ENCODE measurements around the gene FBXO8.
"Not testable (repeated sequence)": the region's sequence is repeated elsewhere in the genome, so short reads cannot be mapped to it uniquely, and the experiment has no call there.

The FBXO8 gene, protein sequence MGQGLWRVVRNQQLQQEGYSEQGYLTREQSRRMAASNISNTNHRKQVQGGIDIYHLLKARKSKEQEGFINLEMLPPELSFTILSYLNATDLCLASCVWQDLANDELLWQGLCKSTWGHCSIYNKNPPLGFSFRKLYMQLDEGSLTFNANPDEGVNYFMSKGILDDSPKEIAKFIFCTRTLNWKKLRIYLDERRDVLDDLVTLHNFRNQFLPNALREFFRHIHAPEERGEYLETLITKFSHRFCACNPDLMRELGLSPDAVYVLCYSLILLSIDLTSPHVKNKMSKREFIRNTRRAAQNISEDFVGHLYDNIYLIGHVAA
- total RNA-seq: 11.3 to 25.2 (median 17.5) reads per million in 18 experiments

DNA sequence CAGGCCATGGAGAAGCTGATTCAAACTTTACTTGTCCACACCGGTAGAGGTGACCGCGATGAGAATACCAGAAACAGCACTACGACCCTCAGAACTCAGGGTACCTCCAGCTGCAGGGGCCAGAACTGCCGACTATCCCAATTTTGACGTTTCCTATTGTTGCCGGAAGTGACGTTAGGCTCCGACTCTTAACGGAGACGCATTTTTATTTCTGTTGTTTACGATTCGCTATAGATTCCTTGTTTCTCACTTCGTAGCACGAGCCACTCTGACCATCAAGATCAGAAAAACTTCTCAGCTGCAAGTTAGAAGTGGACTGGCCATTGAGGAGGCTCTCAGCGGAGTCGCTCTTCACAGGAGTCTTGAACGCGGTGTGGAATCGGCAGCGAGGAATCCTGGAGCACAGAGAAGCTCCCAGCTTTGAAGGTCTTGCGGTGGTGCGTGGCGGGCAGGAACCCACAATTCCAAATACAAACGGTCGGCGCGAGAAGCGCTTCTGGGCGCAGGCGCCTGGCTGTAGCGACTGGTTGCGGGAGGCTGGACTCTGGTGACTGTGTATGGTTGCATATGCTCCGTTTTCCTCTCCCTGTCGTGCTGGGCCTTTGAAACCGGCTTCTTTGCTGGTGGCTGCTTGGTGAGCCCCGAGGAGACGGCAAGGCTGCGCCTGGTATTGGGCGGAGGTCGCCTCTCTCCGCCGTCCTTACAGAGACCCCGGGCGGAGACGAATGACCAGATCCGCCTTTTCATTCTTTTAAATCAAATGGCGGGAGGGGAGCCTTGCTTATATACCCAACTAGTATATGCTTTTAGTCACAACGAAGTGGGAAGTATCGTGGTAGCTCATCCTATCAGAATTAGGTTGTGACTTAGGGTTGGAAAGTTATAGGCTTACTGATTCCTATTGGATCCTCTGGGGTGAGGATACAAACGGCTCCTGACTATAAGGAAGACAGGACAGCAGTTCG lies at the start of gene FBXO8, which contains the start of gene CEP44:
Gene FBXO8 (minus strand): TSS at position 161 of the 965 bp plus-strand sequence. CDS start 20,575 bp downstream, outside the sequence.
Gene CEP44 (plus strand): TSS at position 405 of the 965 bp plus-strand sequence. CDS start 15,211 bp downstream, outside the sequence.
- peak; percentile 71 to 75 for DNase-seq

DNA sequence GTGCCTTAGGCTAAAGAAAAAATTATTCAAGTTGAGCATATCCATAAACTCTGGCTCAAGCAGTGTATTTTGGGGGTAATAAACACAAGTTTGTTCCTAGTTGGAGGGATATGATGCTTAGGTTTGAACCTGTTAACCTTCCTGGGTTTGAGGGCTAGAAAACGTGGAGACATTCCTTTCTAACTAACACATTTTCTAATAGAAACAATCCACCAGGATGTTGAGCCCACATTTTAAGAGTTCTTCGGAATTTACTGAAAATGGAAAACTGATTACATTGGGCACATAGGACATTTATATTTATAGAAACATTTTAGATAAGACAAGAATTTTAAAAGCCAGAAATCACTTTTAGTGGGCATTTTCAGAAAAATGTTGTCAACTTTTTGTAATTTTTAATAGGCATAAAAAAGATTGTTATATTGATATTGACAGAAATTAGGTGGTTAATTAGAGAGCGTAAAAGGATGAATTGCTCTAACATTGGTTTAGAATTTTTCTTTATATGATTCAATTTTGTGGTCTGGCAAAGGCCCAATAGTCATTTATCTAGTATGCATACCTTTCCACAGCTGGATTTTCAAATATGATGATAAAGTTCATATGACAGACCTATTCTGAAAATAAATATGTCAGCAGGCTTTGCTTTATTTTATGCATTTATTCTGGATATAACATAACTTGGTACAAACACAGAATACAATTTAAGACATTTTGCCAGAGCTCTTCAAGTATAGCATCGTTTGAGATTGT lies 49.5 kb upstream of the FBXO8 start:
- DNase-seq: no peak

DNA sequence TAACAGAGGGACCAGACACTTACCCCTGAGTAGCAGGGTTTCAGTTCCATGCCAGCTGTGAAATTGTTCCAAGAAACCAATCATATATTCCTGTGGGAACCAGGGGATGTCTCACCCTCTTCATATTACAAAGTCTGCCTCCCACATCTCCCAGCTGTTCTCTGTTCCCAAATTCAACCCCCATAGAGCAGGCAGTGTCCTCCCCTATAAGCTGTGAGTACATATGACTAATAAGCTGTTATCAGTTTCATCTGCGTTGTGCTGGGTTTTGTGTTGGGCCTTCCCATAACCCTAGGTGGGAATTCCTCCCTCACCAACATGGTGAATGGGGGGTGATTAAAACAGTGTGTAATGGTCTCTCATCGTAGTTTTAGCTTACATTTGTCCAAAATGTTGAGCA lies 41.3 kb upstream of the FBXO8 start:
- no peak for DNase-seq

DNA sequence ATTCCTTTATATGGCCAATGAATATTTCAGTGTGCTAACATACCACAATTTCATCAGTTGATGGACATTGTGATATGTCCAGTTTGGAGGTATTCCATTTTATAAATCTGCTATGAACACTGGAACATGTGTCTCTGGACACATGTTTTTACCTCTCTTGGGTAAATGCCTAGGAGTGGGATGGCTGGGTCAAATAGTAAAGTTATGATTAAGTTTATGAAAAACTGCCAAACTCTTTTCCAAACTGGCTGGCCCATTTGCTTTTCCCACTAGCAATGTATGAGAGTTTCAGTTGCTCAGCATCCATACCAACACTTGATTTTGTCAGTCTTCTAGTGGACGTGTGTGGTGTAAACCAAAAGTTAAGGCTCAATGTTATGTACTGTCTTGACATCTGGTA lies 40.8 kb upstream of the FBXO8 start:
- DNase-seq: no peak

DNA sequence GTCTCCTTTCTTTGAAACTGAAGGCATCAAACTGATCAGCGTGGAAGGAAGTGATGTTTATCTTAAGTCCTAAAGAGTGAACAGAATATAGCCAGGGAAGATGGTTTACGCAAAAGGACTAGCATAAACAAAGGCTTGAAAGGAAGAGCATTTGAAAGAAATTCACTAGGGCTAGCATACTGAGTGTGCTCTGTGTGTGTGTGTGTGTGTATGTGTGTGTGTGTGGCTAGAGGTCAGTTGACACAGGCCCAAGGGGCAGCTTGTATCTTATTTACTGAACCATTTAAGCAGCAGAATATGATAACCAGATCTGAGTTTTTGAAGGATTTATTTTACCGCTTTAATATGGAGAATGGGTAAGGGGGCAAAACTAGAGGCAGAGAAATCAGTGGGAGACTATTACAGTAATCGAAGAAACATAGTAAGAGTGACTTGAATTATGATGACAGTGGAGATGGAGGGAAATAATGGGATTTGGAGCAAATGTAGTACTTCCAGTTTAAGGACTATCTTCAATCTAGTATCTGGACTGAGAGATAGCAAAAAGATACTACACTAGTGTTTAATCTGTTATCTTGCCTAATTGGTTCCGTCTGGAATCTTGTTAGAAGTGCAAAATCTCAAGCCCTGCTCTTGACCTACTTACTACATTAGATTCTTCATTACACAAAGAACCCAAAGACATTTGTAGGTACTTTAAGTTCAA lies 37.2 kb upstream of the FBXO8 start:
- no peak for DNase-seq

DNA sequence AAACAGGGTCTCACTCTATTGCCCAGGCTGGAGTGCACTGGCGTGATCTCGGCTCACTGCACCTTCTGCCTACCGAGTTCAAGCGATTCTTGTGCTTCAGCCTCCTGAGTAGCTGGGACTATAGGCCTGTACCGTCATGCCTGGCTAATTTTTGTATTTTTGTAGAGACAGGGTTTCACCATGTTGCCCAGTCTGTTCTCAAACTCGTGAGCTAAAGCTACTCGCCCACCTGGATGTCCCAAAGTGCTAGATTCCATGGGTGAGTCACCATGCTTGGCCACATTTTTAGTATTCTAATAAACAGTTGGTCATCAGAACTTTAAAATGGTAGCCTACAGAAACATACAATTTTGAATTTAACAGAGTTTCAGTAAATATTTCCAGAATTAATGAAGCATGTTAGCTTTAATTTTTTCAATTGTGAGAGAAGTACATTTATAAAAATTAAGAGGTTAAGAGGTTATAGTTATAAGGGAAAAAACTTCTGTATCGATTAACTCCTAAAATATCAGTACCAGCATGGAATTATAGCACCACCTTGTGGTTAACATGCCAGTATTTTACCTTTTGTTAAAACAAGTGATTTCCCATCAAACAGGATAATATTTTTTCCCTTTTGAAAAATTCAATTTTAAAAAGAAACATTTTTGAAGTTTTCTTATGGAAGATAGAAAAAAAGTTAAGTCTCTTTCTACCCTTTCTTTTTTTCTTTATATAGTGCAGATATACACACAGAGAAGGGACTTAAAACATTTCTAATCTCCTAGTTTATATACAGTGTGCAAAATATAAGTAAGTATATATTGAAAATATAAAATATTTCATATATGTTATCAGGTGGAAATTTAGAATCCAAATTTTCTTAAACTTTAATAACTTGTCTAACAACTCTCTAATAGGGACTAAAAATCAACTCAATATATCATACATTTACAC lies 35.6 kb upstream of the FBXO8 start:
- DNase-seq: peak; percentile 7 to 41

DNA sequence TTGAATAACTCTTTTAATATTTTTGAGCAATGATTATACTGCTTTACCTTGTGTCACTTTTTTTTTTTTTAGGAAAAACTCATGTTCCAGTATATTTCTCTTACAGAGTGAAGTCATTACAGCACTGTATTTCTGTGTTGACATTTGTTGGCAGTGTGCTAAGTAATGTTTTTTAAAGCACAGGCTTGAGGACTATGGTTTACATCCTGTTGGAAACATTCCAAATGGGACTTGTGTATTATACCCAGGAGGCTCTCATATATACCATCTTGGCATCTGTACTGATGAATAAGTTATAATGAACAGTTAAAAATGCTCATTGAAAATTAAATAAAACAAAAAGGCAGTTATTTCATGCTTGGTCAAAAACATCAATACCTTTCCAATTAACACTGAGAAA lies 34.1 kb upstream of the FBXO8 start:
- DNase-seq: no peak

DNA sequence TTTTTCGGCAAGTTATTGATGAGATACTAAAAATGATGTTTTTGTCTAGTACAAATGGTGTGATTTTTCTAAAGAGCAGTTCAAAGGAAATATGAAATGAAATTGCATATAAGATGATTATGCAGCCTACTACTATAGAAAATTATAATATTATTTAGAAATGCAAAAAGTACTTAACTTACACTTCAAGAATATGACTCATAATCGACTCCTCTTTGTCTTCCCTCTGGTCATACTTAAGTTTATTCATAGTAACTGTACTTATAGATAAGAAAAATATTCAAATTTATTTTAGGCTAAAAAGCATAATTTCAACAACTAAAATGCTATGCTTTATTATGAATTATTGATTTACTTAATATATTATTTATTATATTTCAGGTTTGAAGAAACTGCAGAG lies 33.5 kb upstream of the FBXO8 start:
- DNase-seq: no peak

DNA sequence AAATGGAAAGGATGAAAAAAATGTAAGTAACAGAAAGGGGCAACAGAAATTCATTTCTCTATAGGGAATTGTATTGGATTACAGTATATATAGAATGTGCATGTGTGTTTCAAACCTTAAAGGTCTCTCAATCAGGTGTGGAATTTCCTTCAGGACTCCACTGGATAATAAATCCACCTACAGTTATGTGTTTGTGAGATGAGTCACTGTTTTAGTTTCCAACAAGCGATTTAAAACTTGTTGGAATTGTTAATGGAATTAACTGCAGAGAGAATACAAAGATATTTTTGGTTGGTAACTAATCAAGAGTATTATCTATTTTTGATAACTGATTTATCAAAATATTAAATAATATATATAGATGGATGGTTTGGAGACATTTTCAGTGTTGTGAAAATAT lies 33.1 kb upstream of the FBXO8 start:
- DNase-seq: no peak

DNA sequence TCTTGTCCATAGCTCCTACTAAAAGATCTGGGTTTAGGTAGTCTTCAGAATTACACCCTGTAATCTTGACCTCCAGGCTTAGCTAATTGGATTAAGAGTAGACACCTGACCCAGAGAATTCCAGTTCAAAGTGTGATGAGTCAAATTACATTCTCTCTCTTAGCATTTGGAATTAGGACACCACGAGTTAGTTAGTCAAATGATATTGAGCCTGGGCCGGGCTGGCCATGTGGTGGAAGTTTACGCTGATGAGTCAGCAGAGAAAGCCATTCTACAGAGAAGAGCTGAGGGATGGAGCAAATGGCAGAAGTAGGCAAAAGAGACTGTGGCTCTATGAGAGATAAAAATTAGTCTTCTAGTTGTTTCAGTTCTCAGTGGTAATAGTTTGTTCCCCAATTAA lies 31.3 kb upstream of the FBXO8 start:
- no peak for DNase-seq

DNA sequence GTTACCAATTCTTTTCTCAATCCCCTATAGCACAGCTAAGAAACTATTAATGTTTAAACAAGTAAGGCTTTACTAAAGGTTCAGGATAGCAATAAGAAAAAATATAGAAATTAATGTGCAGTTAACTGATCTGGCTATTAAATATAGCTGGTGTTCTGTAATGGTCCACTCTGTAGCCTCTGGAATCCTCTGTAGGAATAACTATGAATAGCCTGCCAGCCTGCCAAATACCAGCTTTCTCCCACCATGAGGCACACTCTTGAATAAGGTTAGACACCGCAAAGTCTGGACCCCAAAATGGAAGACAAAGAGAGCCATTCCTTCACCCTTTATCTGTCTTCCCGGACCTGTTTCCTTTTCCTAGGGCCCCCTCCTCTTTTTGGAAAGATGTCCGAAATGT lies 30.8 kb upstream of the FBXO8 start:
- no peak for DNase-seq

DNA sequence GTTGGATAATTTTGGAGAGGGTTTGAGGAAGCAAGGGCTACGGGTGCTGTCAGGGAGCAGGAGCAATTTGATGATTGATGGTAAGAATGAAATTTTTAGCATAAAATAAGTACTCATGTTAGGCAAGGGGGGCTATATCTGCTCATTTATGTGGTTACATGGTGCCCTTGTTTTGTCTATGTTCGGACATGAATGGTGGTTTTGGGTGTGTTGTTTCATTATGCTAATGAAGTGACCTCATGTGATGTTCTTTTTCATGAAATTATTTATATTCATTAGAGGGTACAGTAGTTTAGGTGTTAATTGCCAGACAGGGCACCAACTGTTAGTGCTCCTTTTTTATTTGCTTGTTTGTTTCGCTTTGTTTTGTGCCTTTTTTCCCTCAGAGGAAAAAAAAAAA lies 29.5 kb upstream of the FBXO8 start:
- DNase-seq: no peak

DNA sequence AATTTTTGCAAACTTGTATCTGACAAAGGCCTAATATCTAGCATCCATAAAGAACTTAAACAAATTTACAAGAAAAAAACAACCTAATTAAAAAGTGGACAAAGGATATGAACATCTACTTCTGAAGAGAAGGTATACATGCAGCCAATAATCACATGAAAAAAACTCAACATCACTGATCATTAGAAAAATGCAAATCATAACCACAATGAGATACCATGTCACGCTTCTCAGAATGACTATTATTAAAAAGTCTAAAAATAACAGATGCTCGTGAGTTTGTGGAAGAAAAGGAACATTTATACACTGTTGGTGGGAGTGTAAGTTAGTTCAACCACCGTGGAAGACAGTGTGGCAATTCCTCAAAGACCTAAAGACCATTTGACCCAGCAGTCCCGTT lies 24.2 kb upstream of the FBXO8 start:
- DNase-seq: no peak

DNA sequence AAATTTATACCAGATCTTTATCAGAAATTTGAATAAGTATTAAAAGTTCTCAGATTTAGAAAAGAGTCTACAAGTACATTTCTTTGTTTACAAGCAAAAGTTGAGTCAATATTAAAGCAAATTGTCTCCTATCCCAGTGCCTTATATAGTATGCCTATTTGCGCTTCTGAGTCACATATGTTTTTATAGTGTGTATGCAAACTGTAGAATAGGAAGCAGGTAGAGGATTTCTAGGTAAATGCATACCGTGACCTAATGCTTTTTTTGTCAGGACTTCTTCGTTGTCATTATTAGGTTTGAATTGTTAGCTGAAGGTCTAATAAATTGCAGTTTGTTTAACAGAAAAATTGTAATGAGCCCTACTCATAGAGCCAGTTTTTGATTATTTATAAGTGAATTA lies 22.5 kb upstream of the FBXO8 start:
- no peak for DNase-seq

DNA sequence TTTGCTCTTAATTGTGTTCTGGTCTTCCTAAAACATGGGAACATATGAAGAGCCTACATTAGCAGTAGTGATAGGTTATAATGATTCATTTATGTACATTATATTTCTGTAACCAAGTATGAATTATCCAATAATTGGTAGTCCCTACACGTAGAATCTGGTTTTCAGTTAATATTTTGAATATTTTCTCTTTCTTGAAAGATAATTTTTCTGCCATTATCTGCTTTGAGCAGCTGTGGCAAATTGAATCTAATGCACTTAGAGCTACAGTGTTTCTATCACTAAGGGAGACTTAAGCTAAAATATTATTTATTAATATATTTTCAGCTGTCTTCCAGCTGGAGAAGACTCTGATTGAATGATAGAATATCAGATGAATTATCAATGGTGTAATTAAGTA lies 21.2 kb upstream of the FBXO8 start:
- DNase-seq: no peak

DNA sequence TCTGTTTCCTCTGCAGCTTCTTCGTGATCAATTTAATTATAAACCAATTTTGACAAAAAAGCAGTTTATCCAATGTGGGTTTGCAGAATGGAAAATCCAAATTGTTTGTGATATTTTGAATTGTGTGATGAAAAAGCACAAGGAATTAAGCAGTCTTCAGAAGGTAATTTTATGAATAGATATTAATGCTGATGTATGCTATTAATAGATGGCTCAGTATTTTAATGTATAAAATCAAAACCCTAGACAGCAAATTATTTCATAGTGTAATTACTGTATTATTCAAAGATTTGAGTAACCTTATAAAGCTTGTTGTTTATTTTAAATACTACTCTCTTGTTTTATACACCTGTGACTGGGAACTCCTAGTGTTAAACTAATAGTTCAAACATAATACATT lies 20.2 kb upstream of the FBXO8 start:
- DNase-seq: no peak

DNA sequence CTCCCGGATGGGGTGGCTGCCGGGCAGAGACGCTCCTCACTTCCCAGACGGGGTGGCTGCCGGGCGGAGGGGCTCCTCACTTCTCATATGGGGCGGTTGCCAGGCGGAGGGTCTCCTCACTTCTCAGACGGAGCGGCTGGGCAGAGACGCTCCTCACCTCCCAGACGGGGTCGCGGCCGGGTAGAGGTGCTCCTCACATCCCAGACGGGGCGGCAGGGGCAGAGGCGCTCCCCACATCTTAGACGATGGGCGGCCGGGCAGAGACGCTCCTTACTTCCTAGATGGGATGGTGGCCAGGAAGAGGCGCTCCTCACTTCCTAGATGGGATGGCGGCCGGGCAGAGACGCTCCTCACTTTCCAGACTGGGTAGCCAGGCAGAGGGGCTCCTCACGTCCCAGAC lies 11.7 kb upstream of the FBXO8 start:
- not testable (repeated sequence) for DNase-seq

DNA sequence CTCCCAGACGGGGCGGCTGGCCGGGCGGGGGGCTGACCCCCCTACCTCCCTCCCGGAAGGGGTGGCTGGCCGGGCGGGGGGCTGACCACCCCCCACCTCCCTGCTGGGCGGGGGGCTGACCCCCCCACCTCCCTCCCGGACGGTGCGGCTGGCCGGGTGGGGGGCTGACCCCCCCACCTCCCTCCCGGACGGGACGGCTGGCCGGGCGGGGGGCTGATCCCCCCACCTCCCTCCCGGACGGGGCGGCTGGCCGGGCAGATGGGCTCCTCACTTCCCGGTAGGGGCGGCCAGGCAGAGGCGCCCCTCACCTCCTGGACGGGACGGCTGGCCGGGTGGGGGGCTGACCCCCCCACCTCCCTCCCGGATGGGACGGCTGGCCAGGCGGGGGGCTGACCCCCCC lies 11.2 kb upstream of the FBXO8 start:
- DNase-seq: not testable (repeated sequence)

DNA sequence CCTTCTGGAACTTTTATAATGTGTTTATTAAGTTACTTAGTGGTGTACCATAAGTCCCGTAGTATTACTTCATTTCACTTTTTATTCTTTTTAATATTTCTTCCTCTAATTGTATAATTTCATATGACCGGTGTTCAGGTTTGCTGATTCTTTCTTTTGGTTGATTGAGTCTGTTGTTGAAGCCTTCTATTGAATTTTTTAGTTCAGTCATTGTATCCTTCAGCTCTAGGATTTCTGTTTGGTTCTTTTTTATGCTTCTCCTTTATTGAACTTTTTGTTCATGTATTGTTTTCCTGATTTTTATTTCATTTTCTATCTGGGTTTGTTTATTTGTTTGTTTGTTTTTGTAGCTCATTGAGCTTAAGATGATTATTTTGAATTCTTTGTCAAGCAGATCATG lies 9.0 kb upstream of the FBXO8 start:
- DNase-seq: no peak

DNA sequence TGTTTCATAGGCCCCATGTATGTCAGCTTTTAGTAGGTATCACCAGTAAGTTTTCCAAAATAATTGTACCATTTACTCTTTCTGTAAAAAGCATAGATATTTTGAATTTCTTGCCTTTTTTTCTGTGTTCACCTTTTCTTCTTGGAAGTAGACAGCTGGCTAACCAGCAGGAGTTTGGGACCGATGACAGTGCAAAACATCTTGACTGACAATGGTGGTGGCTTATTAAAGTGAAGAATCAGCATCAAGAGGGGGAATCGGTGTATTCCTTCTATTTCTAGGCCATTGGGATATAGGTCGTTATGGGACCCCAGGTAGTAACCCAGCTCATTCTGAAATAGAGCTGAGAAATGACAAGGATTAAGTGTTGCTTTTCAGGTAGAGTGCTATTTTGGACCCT lies 3.4 kb upstream of the FBXO8 start:
- DNase-seq: no peak

DNA sequence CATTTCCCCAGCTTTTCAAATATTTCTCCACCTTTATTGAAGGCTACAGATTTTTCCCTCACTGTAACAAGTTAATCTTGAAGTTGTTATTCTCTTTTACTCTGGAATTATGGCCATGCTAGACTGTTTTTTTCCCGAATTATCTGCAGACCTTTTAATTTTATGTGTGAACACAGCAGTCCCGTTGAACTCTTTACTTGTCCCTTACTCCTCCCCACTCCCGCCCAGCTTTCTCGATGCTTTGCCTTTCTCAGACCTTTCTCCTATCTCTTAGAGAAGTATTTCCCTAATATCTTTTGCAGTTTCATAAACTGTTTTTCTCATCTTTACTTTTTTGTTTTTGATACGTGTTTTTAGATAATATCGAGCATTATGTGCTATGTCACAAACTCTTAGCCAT lies 1.0 kb upstream of the FBXO8 start:
- DNase-seq: no peak
